ENCODE results near the gene NIM1K.

The NIM1K gene

GRCh38 chr5:43219120-43219519 lies 27.1 kb downstream of the NIM1K start:
- DNase-seq (ENCODE audit: low read depth in 1 of 2, low spot score in 1 of 2), result no peak
- in situ Hi-C loops (cut with HindIII; ENCODE audit: low pct_unique_long_range_greater_than_20kb, low sequenced_read_pairs), result no loop called here
- TF ChIP-seq JUND (IDR thresholded peaks at IDR 0.05; ENCODE audit: low read depth), result no peak

- in situ Hi-C loops (cut with HindIII; ENCODE audit: low pct_unique_long_range_greater_than_20kb, low sequenced_read_pairs), result no loop called here
- no peak for TF ChIP-seq JUND (IDR thresholded peaks at IDR 0.05; ENCODE audit: low read depth)
- DNase-seq (ENCODE audit: low read depth in 1 of 2, low spot score in 1 of 2), result no peak
Measured at GRCh38 chr5:43221502-43221901, 29.5 kb downstream of the NIM1K start.

- in situ Hi-C loops (cut with HindIII; ENCODE audit: low pct_unique_long_range_greater_than_20kb, low sequenced_read_pairs), result no loop called here
- no peak for DNase-seq (ENCODE audit: low read depth in 1 of 2, low spot score in 1 of 2)
- TF ChIP-seq JUND (IDR thresholded peaks at IDR 0.05; ENCODE audit: low read depth), result no peak
Measured at GRCh38 chr5:43225649-43226245, 33.7 kb downstream of the NIM1K start.

GRCh38 chr5:43227655-43228054 lies 35.6 kb downstream of the NIM1K start:
- in situ Hi-C loops (cut with HindIII; ENCODE audit: low pct_unique_long_range_greater_than_20kb, low sequenced_read_pairs), result no loop called here
- DNase-seq (ENCODE audit: low read depth in 1 of 2, low spot score in 1 of 2), result peak; percentile 31 to 70
- TF ChIP-seq JUND (IDR thresholded peaks at IDR 0.05; ENCODE audit: low read depth), result no peak

- no peak for DNase-seq (ENCODE audit: low read depth in 1 of 2, low spot score in 1 of 2)
- no peak for TF ChIP-seq JUND (IDR thresholded peaks at IDR 0.05; ENCODE audit: low read depth)
- in situ Hi-C loops (cut with HindIII; ENCODE audit: low pct_unique_long_range_greater_than_20kb, low sequenced_read_pairs), result no loop called here
Measured at GRCh38 chr5:43230707-43231106, 38.7 kb downstream of the NIM1K start.

- no peak for TF ChIP-seq JUND (IDR thresholded peaks at IDR 0.05; ENCODE audit: low read depth)
- DNase-seq (ENCODE audit: low read depth in 1 of 2, low spot score in 1 of 2), result peak in 1 of 2 experiments; percentile 60
- in situ Hi-C loops (cut with HindIII; ENCODE audit: low pct_unique_long_range_greater_than_20kb, low sequenced_read_pairs), result no loop called here
Measured at GRCh38 chr5:43231977-43232376, 40.0 kb downstream of the NIM1K start.

GRCh38 chr5:43232943-43233833 lies 41.2 kb downstream of the NIM1K start:
- DNase-seq (ENCODE audit: low read depth in 1 of 2, low spot score in 1 of 2), result no peak
- in situ Hi-C loops (cut with HindIII; ENCODE audit: low pct_unique_long_range_greater_than_20kb, low sequenced_read_pairs), result no loop called here
- TF ChIP-seq JUND (IDR thresholded peaks at IDR 0.05; ENCODE audit: low read depth), result no peak

- TF ChIP-seq JUND (IDR thresholded peaks at IDR 0.05; ENCODE audit: low read depth), result no peak
- in situ Hi-C loops (cut with HindIII; ENCODE audit: low pct_unique_long_range_greater_than_20kb, low sequenced_read_pairs), result no loop called here
- DNase-seq (ENCODE audit: low read depth in 1 of 2, low spot score in 1 of 2), result no peak
Measured at GRCh38 chr5:43233946-43234345, 41.9 kb downstream of the NIM1K start.

GRCh38 chr5:43236653-43237355 lies 44.8 kb downstream of the NIM1K start:
- no peak for DNase-seq (ENCODE audit: low read depth in 1 of 2, low spot score in 1 of 2)
- TF ChIP-seq JUND (IDR thresholded peaks at IDR 0.05; ENCODE audit: low read depth), result no peak
- in situ Hi-C loops (cut with HindIII; ENCODE audit: low pct_unique_long_range_greater_than_20kb, low sequenced_read_pairs), result no loop called here

GRCh38 chr5:43242196-43242595 lies 50.2 kb downstream of the NIM1K start:
- no peak for DNase-seq (ENCODE audit: low read depth in 1 of 2, low spot score in 1 of 2)
- TF ChIP-seq JUND (IDR thresholded peaks at IDR 0.05; ENCODE audit: low read depth), result no peak
- in situ Hi-C loops (cut with HindIII; ENCODE audit: low pct_unique_long_range_greater_than_20kb, low sequenced_read_pairs), result no loop called here

GRCh38 chr5:43243270-43243669 lies 51.2 kb downstream of the NIM1K start:
- no peak for DNase-seq (ENCODE audit: low read depth in 1 of 2, low spot score in 1 of 2)
- TF ChIP-seq JUND (IDR thresholded peaks at IDR 0.05; ENCODE audit: low read depth), result no peak
- in situ Hi-C loops (cut with HindIII; ENCODE audit: low pct_unique_long_range_greater_than_20kb, low sequenced_read_pairs), result no loop called here

- in situ Hi-C loops (cut with HindIII; ENCODE audit: low pct_unique_long_range_greater_than_20kb, low sequenced_read_pairs), result no loop called here
- DNase-seq (ENCODE audit: low read depth in 1 of 2, low spot score in 1 of 2), result no peak
- TF ChIP-seq JUND (IDR thresholded peaks at IDR 0.05; ENCODE audit: low read depth), result no peak
Measured at GRCh38 chr5:43244823-43245565, 53.0 kb downstream of the NIM1K start.

All from T47D (cell line).